Prostate gland (tissue), 2 donors: ENCODE results near the gene SPRR2B.

Experiments used
- CTCF ChIP-seq, 4 experiments: fragments of 200-600 bp in 2 of 4; fragments of 450-650 bp in 2 of 4; sonication (generic) in 2 of 4; IDR thresholded peaks; 1 replicate in 3 of 4; 2 replicates in 1 of 4; pipeline ENCODE4 v1.5.1; 2016 to 2019; ENCODE audit warnings: antibody characterized with exemption in 4 of 4, mild to moderate bottlenecking in 2 of 4, moderate library complexity in 2 of 4
- POLR2A ChIP-seq: fragments of 450-650 bp; IDR thresholded peaks from one replicate; pipeline ENCODE4 v1.6.1; 2016; ENCODE audit warnings: antibody characterized with exemption, mild to moderate bottlenecking

GRCh38 chr1:153081736-153082135 is 10.3 kb upstream of the SPRR2B start:
- TF ChIP-seq CTCF (IDR thresholded peaks at IDR 0.05) (no peak), POLR2A (no peak)
